Activated T-helper 2 cell treated with anti-CD3 and anti-CD28 coated beads, Interferon-gamma antibody, Interleukin-2, Interleukin-4, amounts not matched to agents 10 μg/mL and 5 μg/mL and 100 μg/mL, durations not matched to agents 14 hours and 24 hours and 36 hours (primary cell): ENCODE results near the gene DHRS3. TPM values are rescaled to one million over a fixed set of nuclear protein-coding genes. Genes with fewer than 3 reads are reported as not detected.
A peak's percentile ranks its signal among the peaks of the same experiment; 100 is the strongest.

Experiments used
- DNase-seq: peaks from one replicate; pipeline ENCODE4 v3.0.0; 2021; ENCODE audit warnings: low spot score
- H3K27ac Mint-ChIP-seq: one replicate; pipeline ENCODE4 v1.8.0; 2021; ENCODE audit warnings: mixed read lengths
- H3K27me3 Mint-ChIP-seq: one replicate; pipeline ENCODE4 v1.8.0; 2021; ENCODE audit warnings: low read depth, mixed read lengths
- H3K36me3 Mint-ChIP-seq: one replicate; pipeline ENCODE4 v1.8.0; 2021; ENCODE audit warnings: low read depth, mixed read lengths
- H3K4me1 Mint-ChIP-seq: one replicate; pipeline ENCODE4 v1.8.0; 2021; ENCODE audit warnings: low read depth, mixed read lengths
- H3K4me3 Mint-ChIP-seq: one replicate; pipeline ENCODE4 v1.8.0; 2021; ENCODE audit warnings: low read depth, mild to moderate bottlenecking, moderate library complexity, mixed read lengths
- H3K9me3 Mint-ChIP-seq: one replicate; pipeline ENCODE4 v1.8.0; 2021; ENCODE audit warnings: mixed read lengths
- intact Hi-C: fragments of 100-400 bp; cut with micrococcal nuclease; formaldehyde crosslinking; loops from one replicate; pipeline ENCODE4 v1.15.1; 2023
- total RNA-seq: library from RNA; stranded (reverse); gene quantifications from 2 replicates; pipeline ENCODE4 v1.2.3, GENCODE V29; 2022

The DHRS3 gene
- total RNA-seq, 1 donor from 2014 or later, result 93.6 TPM

GRCh38 chr1:12631571-12631970 is 13.6 kb upstream of the DHRS3 start:
- intact Hi-C loops, result no loop called here
- Mint-ChIP-seq H3K27me3 (peaks cover 8% of the 10 kb centered on the region), H3K9me3 (no peaks in the 10 kb centered on the region), H3K36me3 (no peaks in the 10 kb centered on the region), H3K4me3 (no peak overlapping the region), H3K4me1 (peaks cover 7% of the 10 kb centered on the region), H3K27ac (no peak overlapping the region)
- no peak for DNase-seq

GRCh38 chr1:12630946-12631530 is 13.0 kb upstream of the DHRS3 start:
- peaks cover 7% of the 10 kb centered on the region for H3K4me1 Mint-ChIP-seq
- H3K27me3 Mint-ChIP-seq, result peaks cover 8% of the 10 kb centered on the region
- no peaks in the 10 kb centered on the region for H3K36me3 Mint-ChIP-seq
- no peak for DNase-seq
- intact Hi-C loops, result no loop called here
- H3K9me3 Mint-ChIP-seq, result no peaks in the 10 kb centered on the region
- H3K27ac Mint-ChIP-seq, result no peak overlapping the region
- no peak overlapping the region for H3K4me3 Mint-ChIP-seq

DNA sequence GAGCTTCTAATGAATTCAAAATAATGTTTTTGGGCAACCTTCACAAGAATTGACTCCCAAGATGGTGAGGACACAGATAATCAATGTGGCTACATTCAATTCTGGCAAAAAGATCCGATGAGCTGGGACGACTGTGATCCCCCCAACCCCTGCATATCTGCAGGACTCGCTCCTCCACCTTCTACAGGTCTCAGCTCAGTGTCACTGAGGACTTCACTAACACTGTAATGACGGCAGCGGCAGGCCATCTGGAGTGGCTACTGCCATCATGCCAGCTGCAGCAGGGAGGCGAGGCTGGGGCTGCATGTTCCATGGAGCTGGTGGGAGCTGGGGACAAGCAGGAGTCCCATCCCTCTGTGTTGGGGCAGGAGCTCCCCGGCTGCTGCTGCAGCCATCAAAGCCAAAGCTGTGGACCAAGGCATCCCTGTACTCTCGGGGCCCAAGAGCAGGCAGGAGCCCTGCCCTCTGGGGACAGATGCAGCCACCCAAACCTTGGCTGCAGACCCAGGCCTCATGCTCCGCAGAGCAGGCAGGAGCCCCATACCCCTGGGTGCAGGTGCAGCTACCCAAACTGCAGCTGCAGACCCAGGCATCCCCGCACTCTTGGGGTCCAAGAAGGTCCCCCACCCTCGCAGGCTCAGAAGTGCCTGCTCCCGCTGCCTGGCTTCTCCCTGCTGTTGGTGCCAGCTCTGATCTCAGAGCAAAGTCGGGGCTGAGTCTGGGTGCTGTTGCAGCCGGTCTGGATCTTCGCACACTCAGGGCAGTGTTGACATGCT is 12.2 kb upstream of the DHRS3 start:
- no peak overlapping the region for H3K4me3 Mint-ChIP-seq
- H3K36me3 Mint-ChIP-seq, result no peaks in the 10 kb centered on the region
- H3K27ac Mint-ChIP-seq, result no peak overlapping the region
- H3K27me3 Mint-ChIP-seq, result peaks cover 8% of the 10 kb centered on the region
- peaks cover 7% of the 10 kb centered on the region for H3K4me1 Mint-ChIP-seq
- intact Hi-C loops, result no loop called here
- H3K9me3 Mint-ChIP-seq, result no peaks in the 10 kb centered on the region
- no peak for DNase-seq

GRCh38 chr1:12629511-12629956 is 11.5 kb upstream of the DHRS3 start:
- no peak overlapping the region for H3K27ac Mint-ChIP-seq
- no peak overlapping the region for H3K4me3 Mint-ChIP-seq
- H3K4me1 Mint-ChIP-seq, result peaks cover 7% of the 10 kb centered on the region
- H3K27me3 Mint-ChIP-seq, result peaks cover 8% of the 10 kb centered on the region
- no peak for DNase-seq
- no peaks in the 10 kb centered on the region for H3K9me3 Mint-ChIP-seq
- intact Hi-C loops, result no loop called here
- no peaks in the 10 kb centered on the region for H3K36me3 Mint-ChIP-seq

DNA sequence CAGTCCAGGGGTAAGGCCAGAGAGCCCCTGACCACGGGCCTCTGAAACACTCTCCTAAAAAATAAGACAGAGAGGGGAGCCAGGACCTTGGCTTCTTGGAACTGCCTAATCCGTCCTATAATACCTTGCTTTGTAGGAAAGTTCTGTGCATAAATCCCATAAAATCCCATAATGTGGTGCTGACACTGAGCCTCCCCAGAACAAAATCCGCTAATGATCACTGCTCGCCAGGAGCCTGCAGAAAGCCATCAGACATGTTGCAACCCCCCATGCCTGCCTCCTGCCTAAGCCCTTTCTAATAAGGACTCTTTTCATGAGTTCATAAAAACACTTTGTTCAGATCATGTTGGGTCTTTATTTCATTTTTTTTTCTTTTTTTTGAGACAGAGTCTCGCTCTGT is 9.3 kb upstream of the DHRS3 start:
- Mint-ChIP-seq H3K36me3 (no peaks in the 10 kb centered on the region), H3K27ac (no peak overlapping the region), H3K4me3 (no peak overlapping the region), H3K27me3 (peaks cover 5% of the 10 kb centered on the region), H3K9me3 (no peaks in the 10 kb centered on the region), H3K4me1 (peaks cover 3% of the 10 kb centered on the region)
- intact Hi-C loops, result no loop called here
- DNase-seq, result no peak

DNA sequence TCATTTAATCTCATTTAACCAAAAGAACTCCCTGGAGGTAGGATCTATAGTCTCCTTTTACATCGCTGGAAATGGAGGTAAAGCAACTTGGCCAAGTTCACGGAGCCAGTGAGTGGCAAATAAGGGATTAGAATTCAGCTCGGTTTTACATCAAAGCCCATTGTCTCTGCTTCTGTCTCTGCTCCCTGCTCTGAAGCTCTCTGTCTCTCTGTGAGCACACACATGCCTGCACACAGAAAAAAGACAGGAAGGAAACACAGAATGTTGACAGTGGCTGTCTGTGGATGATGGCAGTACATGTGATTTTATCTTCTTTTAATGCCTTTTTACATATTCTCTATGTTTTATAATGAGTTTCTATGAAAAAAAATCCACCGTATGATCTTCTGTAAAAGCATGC is 8.9 kb upstream of the DHRS3 start:
- Mint-ChIP-seq H3K9me3 (no peaks in the 10 kb centered on the region), H3K4me1 (peaks cover 3% of the 10 kb centered on the region), H3K36me3 (no peaks in the 10 kb centered on the region), H3K27ac (no peak overlapping the region), H3K4me3 (no peak overlapping the region), H3K27me3 (peaks cover 4% of the 10 kb centered on the region)
- intact Hi-C loops, result no loop called here
- no peak for DNase-seq

DNA sequence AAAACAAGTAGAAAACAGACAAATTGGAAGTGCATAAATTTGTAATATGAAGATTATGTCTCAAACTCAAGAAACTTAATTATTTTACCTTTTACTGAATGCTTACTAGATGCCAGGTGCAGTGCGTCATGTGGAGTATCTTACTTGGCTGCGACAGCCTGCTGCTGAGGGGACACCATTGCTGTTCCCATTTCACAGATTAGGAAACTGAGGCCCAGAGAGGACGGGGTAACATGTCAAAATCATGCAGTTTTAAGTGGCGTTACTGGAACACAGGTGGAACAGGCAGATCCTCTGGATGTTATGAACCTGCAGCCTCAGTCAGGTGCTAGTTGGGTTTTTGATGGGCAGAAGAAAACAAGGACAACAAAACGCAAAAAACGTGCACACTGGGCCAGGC is 7.3 kb upstream of the DHRS3 start:
- H3K27ac Mint-ChIP-seq, result no peak overlapping the region
- H3K4me3 Mint-ChIP-seq, result no peak overlapping the region
- intact Hi-C loops, result no loop called here
- H3K4me1 Mint-ChIP-seq, result peaks cover 13% of the 10 kb centered on the region
- no peaks in the 10 kb centered on the region for H3K36me3 Mint-ChIP-seq
- H3K9me3 Mint-ChIP-seq, result no peaks in the 10 kb centered on the region
- DNase-seq, result no peak
- peaks cover 2% of the 10 kb centered on the region for H3K27me3 Mint-ChIP-seq

DNA sequence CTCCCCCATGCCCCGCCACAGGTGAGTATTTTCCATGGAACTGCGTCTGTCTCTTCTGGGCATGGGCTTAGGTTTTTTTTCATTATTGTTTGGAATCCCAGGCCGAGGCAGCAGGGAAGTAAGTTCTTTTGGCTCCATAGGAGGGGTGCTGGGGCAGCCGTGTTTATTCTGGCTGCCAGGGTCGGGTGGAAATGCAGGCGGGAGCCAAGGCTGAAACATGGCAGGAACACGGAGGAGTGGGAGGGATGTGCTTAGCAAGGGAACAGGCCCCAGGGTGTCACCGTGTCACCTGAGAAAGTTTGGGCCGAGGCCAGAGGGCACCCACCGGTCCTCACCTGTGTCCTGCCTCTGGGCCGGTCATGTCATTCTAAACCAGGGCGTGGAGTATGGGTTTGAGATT is 4.5 kb upstream of the DHRS3 start:
- H3K27ac Mint-ChIP-seq, result no peak overlapping the region
- intact Hi-C loops, result no loop called here
- DNase-seq, result no peak
- H3K36me3 Mint-ChIP-seq, result peaks cover under 1% of the 10 kb centered on the region
- peaks cover 2% of the 10 kb centered on the region for H3K27me3 Mint-ChIP-seq
- H3K4me3 Mint-ChIP-seq, result no peak overlapping the region
- peaks cover 28% of the 10 kb centered on the region for H3K4me1 Mint-ChIP-seq
- H3K9me3 Mint-ChIP-seq, result no peaks in the 10 kb centered on the region

GRCh38 chr1:12621346-12622335 is 3.6 kb upstream of the DHRS3 start:
- Mint-ChIP-seq H3K27me3 (no peaks in the 10 kb centered on the region), H3K27ac (no peak overlapping the region), H3K9me3 (no peaks in the 10 kb centered on the region), H3K4me3 (no peak overlapping the region), H3K36me3 (peaks cover 5% of the 10 kb centered on the region), H3K4me1 (peaks cover 25% of the 10 kb centered on the region)
- DNase-seq, result no peak
- intact Hi-C loops, result loop anchor here (2.0 kb wide), 1 partner anchor 37 kb away; no protein-coding TSS in a partner anchor

DNA sequence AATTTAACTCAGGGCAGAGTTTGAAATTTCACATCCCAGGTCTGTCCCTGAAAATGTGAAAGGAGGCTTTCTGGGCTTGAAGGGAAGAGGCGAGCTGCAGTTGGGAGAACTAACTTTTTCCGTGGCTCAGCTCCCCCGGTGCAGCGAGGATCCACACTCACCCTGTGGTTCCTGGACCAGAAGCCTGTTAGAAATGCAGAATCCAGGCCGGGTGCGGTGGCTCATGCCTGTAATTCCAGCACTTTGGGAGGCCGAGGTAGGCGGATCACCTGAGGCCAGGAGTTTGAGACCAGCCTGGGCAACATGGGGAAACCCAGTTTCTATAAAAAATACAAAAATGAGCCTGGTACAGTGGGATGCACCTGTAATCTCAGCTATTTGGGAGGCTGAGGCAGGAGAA is 2.9 kb upstream of the DHRS3 start:
- no peak for DNase-seq
- Mint-ChIP-seq H3K36me3 (peaks cover 12% of the 10 kb centered on the region), H3K4me1 (peaks cover 29% of the 10 kb centered on the region), H3K9me3 (no peaks in the 10 kb centered on the region), H3K4me3 (no peak overlapping the region), H3K27me3 (no peaks in the 10 kb centered on the region), H3K27ac (no peak overlapping the region)
- intact Hi-C loops, result loop anchor here (1.0 to 2.0 kb wide), 4 partner anchors 17 to 346 kb away; no protein-coding TSS in a partner anchor

GRCh38 chr1:12620488-12620865 is 2.5 kb upstream of the DHRS3 start:
- no peak overlapping the region for H3K4me3 Mint-ChIP-seq
- intact Hi-C loops, result loop anchor here (1.0 to 2.0 kb wide), 4 partner anchors 16 to 345 kb away; no protein-coding TSS in a partner anchor
- H3K27me3 Mint-ChIP-seq, result no peaks in the 10 kb centered on the region
- no peaks in the 10 kb centered on the region for H3K9me3 Mint-ChIP-seq
- H3K4me1 Mint-ChIP-seq, result peaks cover 33% of the 10 kb centered on the region
- peaks cover 17% of the 10 kb centered on the region for H3K36me3 Mint-ChIP-seq
- H3K27ac Mint-ChIP-seq, result no peak overlapping the region
- peak; percentile 45 for DNase-seq

DNA sequence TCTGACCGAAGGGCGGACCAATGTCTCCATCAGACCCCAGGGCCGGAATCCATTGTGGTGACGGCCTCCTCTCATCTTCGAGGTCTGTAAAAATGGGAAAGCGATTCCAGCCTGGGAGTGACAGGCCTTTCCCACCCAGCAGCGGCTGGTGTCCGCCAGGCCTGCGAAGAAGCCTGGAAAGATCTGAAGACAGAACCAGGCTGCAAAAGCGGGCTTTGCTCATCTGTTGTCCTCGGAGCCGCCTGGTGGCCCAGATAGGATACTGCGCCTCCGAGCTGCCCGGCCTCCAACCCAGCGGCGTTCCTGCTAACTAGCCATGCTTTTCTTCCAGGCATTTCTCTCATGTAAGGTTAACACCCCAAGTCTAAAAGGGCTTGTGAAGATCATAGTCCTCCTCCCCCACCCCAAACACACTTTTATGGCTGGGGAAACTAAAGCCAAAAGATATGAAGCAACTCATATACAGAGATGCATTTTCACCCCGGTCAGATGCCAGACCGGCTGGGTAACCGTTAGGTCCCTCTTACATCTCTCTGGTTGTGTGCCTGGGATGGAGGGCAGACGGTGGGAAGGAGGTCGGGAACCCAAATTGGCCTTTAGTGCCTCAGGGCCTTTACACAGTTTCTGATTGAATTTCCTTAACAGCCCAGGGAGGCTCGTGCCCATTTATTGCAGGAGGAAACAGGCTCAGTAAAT is 1.9 kb upstream of the DHRS3 start:
- Mint-ChIP-seq H3K4me3 (peak overlapping the region; percentile 98), H3K4me1 (peaks cover 37% of the 10 kb centered on the region), H3K27ac (no peak overlapping the region), H3K36me3 (peaks cover 20% of the 10 kb centered on the region), H3K9me3 (no peaks in the 10 kb centered on the region), H3K27me3 (no peaks in the 10 kb centered on the region)
- intact Hi-C loops, result loop anchor here (1.0 to 5.0 kb wide), 13 partner anchors 16 to 713 kb away; no protein-coding TSS in a partner anchor
- peak; percentile 73 for DNase-seq
